HL-60/S4 (cell line): ENCODE data around the gene EXOC4.
"Not testable (repeated sequence)": the region's sequence is repeated elsewhere in the genome, so short reads cannot be mapped to it uniquely, and the experiment has no call there.

Experiments used
- in situ Hi-C: fragments of 300-500 bp; cut with MboI; formaldehyde crosslinking; loops from 2 replicates; pipeline ENCODE4 v1.14.3; 2022; ENCODE audit warnings: low sequenced_read_pairs

EXOC4 gene

DNA sequence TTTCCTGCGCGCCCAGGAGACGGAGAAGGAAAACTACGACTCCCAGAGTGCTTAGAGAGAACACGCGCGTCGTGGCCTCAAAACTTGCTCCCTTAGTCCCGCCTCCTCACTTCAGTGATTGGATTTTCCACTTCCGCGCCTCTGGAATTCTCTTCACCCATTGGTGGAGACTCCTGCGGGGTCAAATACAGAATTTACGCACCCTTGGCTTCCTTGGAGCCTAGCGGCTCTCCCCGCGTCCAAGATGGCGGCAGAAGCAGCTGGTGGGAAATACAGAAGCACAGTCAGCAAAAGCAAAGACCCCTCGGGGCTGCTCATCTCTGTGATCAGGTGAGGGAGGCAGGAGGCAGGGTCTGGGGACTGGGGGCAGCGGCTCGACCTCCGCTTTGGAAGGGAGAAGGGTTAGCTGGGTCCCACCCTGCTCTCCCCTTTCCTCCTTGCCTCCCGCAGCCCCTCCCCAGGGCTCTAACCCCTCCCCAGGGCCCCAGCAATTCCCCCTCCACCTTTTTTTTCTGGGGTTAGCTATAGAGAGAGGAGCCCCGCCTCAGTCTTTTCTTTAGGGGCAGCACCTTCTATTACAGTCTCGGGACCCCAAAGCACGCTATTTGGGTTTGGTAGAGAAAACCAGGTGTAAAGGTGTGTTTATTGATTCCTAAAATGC is at the start of gene EXOC4:
Gene EXOC4 (plus strand): TSS at position 221 of the 661 bp plus-strand sequence.
- in situ Hi-C loops, result no loop called here

DNA sequence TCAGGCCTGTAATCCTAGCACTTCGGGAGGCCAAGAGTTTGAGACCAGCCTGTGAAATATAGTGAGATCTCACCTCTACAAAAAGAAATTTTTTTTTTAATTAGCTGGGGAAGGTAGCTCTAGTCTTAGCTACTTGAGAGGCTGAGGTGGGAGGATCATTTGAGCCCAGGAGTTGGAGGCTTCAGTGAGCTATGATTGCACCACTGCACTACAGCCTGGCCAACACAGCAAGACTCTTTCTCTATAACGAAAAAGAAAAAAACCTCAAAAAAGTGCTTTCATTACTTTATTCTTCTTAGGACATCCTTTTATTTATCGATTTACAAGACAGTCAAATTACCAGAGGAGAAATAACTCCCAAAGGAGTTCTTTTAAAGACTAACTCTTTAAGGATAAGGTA is 49.4 kb upstream of the EXOC4 start:
- in situ Hi-C loops, result no loop called here

- in situ Hi-C loops, result no loop called here
Observed at GRCh38 chr7:133207687-133208086, 45.2 kb upstream of the EXOC4 start.

DNA sequence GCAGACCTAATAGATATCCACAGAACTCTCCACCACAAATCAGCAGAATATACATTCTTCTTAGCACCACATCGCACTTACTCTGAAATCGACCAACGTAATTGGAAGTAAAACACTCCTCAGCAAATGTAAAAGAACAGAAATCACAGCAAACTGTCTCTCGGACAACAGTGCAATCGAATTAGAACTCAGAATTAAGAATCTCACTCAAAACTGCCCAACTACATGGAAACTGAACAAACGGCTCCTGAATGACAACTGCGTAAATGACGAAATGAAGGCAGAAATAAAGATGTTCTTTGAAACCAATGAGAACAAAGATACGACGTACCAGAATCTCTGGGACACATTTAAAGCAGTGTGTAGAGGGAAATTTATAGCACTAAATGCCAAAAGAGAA is 42.1 kb upstream of the EXOC4 start:
- in situ Hi-C loops, result not testable (repeated sequence)

- in situ Hi-C loops, result not testable (repeated sequence)
Observed at GRCh38 chr7:133213772-133214171, 39.1 kb upstream of the EXOC4 start.

DNA sequence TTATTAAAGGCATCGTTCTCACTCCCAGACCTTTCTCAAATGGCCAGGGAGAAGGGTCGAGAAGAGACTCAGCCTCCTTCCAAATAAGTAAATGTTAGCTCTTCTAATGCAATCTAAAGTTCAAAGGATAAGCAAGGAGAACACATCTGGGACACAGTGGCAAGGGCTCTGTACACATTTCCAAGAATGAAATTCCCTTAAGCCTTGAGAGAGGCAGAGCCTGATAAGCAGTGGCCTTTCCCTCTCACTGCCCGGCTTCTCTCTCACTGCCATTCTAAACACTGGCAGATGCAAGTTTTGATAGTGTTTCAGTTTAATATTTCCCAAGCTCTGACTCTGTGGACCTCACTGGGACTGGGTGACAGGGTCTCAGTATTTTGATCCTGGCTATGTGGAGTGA is 35.1 kb upstream of the EXOC4 start:
- in situ Hi-C loops, result no loop called here

- in situ Hi-C loops, result no loop called here
Observed at GRCh38 chr7:133230591-133231194, 22.2 kb upstream of the EXOC4 start.

DNA sequence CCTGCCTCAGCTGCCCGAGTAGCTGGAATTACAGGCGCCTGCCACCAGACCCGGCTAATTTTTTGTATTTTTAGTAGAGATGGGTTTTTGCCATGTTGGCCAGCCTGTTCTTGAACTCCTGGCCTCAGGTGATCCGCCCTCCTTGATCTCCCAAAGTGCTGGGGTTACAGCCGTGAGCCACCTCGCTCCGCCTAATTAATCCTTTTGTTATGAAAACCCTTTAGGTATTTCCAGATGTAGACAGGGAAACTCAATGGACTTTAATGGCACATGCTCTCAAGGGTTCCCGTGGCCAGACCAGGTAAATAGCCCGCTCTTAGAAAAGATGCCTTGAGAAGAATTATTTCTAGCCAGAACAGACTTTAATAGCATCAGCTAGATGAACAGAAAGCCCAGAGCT is 19.7 kb upstream of the EXOC4 start:
- in situ Hi-C loops, result no loop called here

- in situ Hi-C loops, result no loop called here
Observed at GRCh38 chr7:133234961-133235875, 17.7 kb upstream of the EXOC4 start.

- in situ Hi-C loops, result no loop called here
Observed at GRCh38 chr7:133237545-133237944, 15.3 kb upstream of the EXOC4 start.

- in situ Hi-C loops, result no loop called here
Observed at GRCh38 chr7:133240302-133240701, 12.6 kb upstream of the EXOC4 start.

DNA sequence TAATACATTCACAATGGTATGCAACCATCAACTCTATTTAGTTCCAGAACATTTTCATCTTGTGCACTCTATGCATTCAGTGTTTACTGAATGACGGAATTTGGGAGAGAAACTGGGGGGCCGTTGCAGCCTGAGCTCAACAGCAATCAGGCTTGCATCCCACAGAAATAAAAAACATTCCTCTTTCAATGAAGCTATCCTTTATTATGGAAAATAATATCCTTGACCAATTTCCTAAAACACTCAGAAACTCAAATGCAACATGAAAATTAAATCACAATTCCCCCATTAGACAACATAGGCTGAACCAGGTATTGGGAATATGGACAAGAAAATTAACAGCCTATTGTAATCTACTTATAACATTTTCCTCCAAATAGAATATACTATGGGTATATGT is 6.3 kb upstream of the EXOC4 start:
- in situ Hi-C loops, result no loop called here

GRCh38 chr7:133248901-133249300 is 4.0 kb upstream of the EXOC4 start:
- in situ Hi-C loops, result no loop called here

GRCh38 chr7:133252506-133252857 is 396 bp upstream of the EXOC4 start:
- in situ Hi-C loops, result no loop called here

GRCh38 chr7:133253519-133253875 is 619 bp downstream of the EXOC4 start:
- in situ Hi-C loops, result no loop called here

GRCh38 chr7:133255486-133255885 is 2.6 kb downstream of the EXOC4 start:
- in situ Hi-C loops, result no loop called here

- in situ Hi-C loops, result no loop called here
Observed at GRCh38 chr7:133258174-133258573, 5.3 kb downstream of the EXOC4 start.

DNA sequence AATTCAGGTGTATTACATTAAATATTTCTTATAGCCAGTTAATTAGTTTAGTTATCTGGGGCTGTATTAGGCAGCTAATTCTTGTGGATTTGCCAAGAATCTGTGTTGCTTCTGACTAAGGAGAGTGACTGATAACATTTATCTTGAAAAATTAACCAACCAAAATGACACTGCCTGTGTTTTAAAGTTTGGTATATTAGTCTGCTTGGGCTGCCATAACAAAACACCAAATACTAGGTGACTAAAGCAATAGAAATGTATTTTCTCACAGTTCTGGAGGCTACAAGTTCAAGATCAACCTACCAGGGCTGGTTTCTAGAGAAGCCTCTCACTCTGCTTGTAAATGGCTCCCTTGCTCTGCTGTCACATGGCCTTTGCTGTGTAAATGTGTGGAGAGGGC is 12.9 kb downstream of the EXOC4 start:
- in situ Hi-C loops, result no loop called here

DNA sequence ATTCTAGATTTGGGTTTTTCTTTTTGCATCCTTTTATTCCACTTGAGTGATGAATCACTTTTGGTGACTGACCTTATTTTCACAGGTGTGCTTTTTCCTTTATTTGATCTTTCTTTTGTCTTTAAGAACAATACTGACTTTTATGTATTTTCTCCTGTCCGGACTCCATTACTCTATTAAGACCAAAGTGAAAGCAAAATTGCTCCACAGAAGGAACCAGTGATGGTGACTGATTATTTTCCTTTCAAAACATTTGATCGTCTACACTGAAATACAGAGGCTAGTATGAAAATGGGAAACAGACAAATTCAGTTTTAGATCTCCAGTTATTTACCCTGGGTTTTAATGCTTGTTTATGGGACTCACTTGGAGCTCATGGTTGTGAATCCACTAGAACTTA is 15.5 kb downstream of the EXOC4 start:
- in situ Hi-C loops, result no loop called here

- in situ Hi-C loops, result no loop called here
Observed at GRCh38 chr7:133272336-133272735, 19.5 kb downstream of the EXOC4 start.

GRCh38 chr7:133273227-133273626 is 20.3 kb downstream of the EXOC4 start:
- in situ Hi-C loops, result no loop called here

DNA sequence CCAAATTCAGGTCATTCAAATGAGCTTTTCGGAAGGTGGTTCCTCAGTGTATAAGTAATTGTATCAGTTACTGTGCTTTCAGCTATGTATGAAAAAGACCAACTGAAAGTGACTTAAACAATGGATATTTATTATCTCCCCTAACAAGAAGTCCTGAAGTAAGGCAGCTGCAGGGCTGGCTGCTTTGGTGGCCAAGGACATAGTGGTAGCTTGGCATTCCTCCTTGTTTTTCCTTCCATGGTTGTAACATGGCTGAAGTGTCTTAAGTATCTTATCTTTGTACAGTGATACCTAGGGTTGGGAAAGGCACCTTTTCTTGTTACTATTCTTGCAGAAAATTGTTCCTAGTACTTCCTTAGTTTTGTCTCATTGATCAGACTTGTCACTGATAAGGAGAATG is 21.4 kb downstream of the EXOC4 start:
- in situ Hi-C loops, result no loop called here
